Liver (tissue), 9 donors: ENCODE results near the gene KLK13. TPM values are rescaled to one million over a fixed set of nuclear protein-coding genes. Genes with fewer than 3 reads are reported as not detected.

ENCODE experiments used
- DNase-seq: peaks from one replicate; pipeline ENCODE4 v3.0.0-alpha.2; 2017; ENCODE audit warnings: low spot score
- H3K27ac ChIP-seq, 2 donors: one replicate each; pipeline ENCODE4 v1.7.0; 2013; ENCODE audit warnings: inconsistent platforms in 2 of 2, low read length in 2 of 2, control low read depth in 1 of 2, low read depth in 1 of 2, mild to moderate bottlenecking in 1 of 2
- H3K27me3 ChIP-seq, 4 donors: one replicate each; pipeline versions ENCODE4 v1.6.1 to v1.7.0; 2013; ENCODE audit warnings: low read length in 3 of 4, inconsistent platforms in 1 of 4, mild to moderate bottlenecking in 1 of 4, moderate library complexity in 1 of 4; ENCODE audit not compliant: control insufficient read depth in 4 of 4, insufficient read depth in 4 of 4
- H3K36me3 ChIP-seq, 4 donors: one replicate each; pipeline versions ENCODE4 v1.6.1 to v1.7.0; 2013; ENCODE audit warnings: low read length in 3 of 4, mild to moderate bottlenecking in 3 of 4, low read depth in 1 of 4, moderate library complexity in 1 of 4; ENCODE audit not compliant: control insufficient read depth in 4 of 4, insufficient read depth in 3 of 4
- H3K4me1 ChIP-seq, 4 donors: one replicate each; pipeline versions ENCODE4 v1.6.1 to v1.7.0; 2013; ENCODE audit warnings: low read length in 3 of 4, mild to moderate bottlenecking in 3 of 4, moderate library complexity in 1 of 4; ENCODE audit not compliant: control insufficient read depth in 4 of 4, insufficient read depth in 4 of 4
- H3K4me3 ChIP-seq, 3 donors: one replicate each; pipeline versions ENCODE4 v1.6.1 to v1.7.0; 2013; ENCODE audit warnings: low read length in 3 of 3, control low read depth in 1 of 3, low read depth in 1 of 3, mild to moderate bottlenecking in 1 of 3
- H3K9ac ChIP-seq, 2 donors: one replicate each; pipeline ENCODE4 v1.7.0; 2013; ENCODE audit warnings: low read length in 2 of 2, mild to moderate bottlenecking in 2 of 2, moderate library complexity in 2 of 2, control low read depth in 1 of 2, low read depth in 1 of 2
- H3K9me3 ChIP-seq, 4 donors: one replicate each; pipeline versions ENCODE4 v1.6.1 to v1.7.0; 2013; ENCODE audit warnings: low read length in 3 of 4; ENCODE audit not compliant: control insufficient read depth in 4 of 4
- ATF3 ChIP-seq: IDR thresholded peaks from 2 replicates; pipeline ENCODE4 v1.6.1; 2016; ENCODE audit warnings: antibody characterized with exemption
- CTCF ChIP-seq: fragments of 150-350 bp; IDR thresholded peaks from 2 replicates; pipeline ENCODE4 v1.5.1; 2017; ENCODE audit warnings: improper control_type of control experiment, low read depth, low read length; ENCODE audit not compliant: missing input control
- EGR1 ChIP-seq, 2 donors: IDR thresholded peaks; 2 replicates each; pipeline ENCODE4 v1.6.1; 2016 to 2018; ENCODE audit warnings: antibody characterized with exemption in 2 of 2, low read depth in 2 of 2
- FOXA1 ChIP-seq: IDR thresholded peaks from 2 replicates; pipeline ENCODE4 v1.6.1; 2016; ENCODE audit warnings: antibody characterized with exemption
- FOXA2 ChIP-seq: IDR thresholded peaks from 2 replicates; pipeline ENCODE4 v1.6.1; 2016; ENCODE audit warnings: antibody characterized with exemption
- HNF4A ChIP-seq, 2 donors: conservative IDR thresholded peaks; 2 replicates each; pipeline ENCODE4 v1.6.1; 2016; ENCODE audit warnings: antibody characterized with exemption in 2 of 2, mild to moderate bottlenecking in 2 of 2
- HNF4G ChIP-seq: IDR thresholded peaks from 2 replicates; pipeline ENCODE4 v1.6.1; 2016; ENCODE audit warnings: antibody characterized with exemption
- JUND ChIP-seq, 2 donors: IDR thresholded peaks; 2 replicates each; pipeline ENCODE4 v1.6.1; 2016; ENCODE audit warnings: antibody characterized with exemption in 2 of 2
- MAX ChIP-seq: IDR thresholded peaks from 2 replicates; pipeline ENCODE4 v1.6.1; 2016; ENCODE audit warnings: antibody characterized with exemption
- NR2F2 ChIP-seq: IDR thresholded peaks from 2 replicates; pipeline ENCODE4 v1.6.1; 2016; ENCODE audit warnings: antibody characterized with exemption
- RAD21 ChIP-seq, 2 donors: IDR thresholded peaks; 2 replicates each; pipeline ENCODE4 v1.6.1; 2016; ENCODE audit warnings: antibody characterized with exemption in 2 of 2, mild to moderate bottlenecking in 2 of 2
- REST ChIP-seq: IDR thresholded peaks from 2 replicates; pipeline ENCODE4 v1.6.1; 2016; ENCODE audit warnings: antibody characterized with exemption, mild to moderate bottlenecking
- RXRA ChIP-seq, 2 donors: IDR thresholded peaks; 2 replicates each; pipeline ENCODE4 v1.6.1; 2017 to 2018; ENCODE audit warnings: antibody characterized with exemption in 2 of 2, mild to moderate bottlenecking in 1 of 2
- TAF1 ChIP-seq: conservative IDR thresholded peaks from 2 replicates; pipeline ENCODE4 v1.6.1; 2016; ENCODE audit warnings: antibody characterized with exemption, mild to moderate bottlenecking
- YY1 ChIP-seq: IDR thresholded peaks from 2 replicates; pipeline ENCODE4 v1.6.1; 2016; ENCODE audit warnings: antibody characterized with exemption, mild to moderate bottlenecking
- ZBTB33 ChIP-seq: IDR thresholded peaks from 2 replicates; pipeline ENCODE4 v1.6.1; 2016; ENCODE audit warnings: antibody characterized with exemption
- WGBS: extraction: QIAGEN DNeasy Blood & Tissue Kit; methylation state at CpG from one replicate; pipeline ENCODE4 v1.1.7; 2013; 5-methylcytosine and 5-hydroxymethylcytosine counted together
- polyA plus RNA-seq, 2 donors: library from polyadenylated mRNA; stranded (reverse) in 1 of 2; unstranded in 1 of 2; fragments of 200-250 nt in 1 of 2; fragments of >200 nt in 1 of 2; fragmentation: Nextera tagmentation in 1 of 2; extraction: Ambion mirVana in 1 of 2; gene quantifications; one replicate each; pipeline versions ENCODE4 v1.2.1 to v1.2.3, GENCODE V29; 2013 to 2015
- total RNA-seq, 2 donors: library from RNA; depleted of rRNA; stranded (reverse); fragments of >200 nt; gene quantifications; one replicate each; pipeline ENCODE4 v1.2.3, GENCODE V29; 2014
- donor health status: healthy.
- donor health status: healthy.
- donor health status: healthy.
- donor health status: healthy.
- donor health status: healthy.

The KLK13 gene
- total and polyA plus RNA-seq, 4 donors: not detected

- Histone ChIP-seq H3K36me3 (no peaks in the 10 kb centered on the region), H3K9ac (no peak overlapping the region), H3K4me3 (no peak overlapping the region), H3K27ac (no peak overlapping the region), H3K4me1 (no peaks in the 10 kb centered on the region), H3K9me3 (peaks cover 0 to 4% (median 0%) of the 10 kb centered on the region in 4 donors), H3K27me3 (no peaks in the 10 kb centered on the region)
- no peak for DNase-seq
- 78% methylated on average over 11 of the region's 11 CpGs for WGBS
- TF ChIP-seq HNF4G (no peak), TAF1 (no peak), RAD21 (IDR thresholded peaks at IDR 0.05) (no peak)
These were observed 20.6 kb downstream of the KLK13 start for GRCh38 chr19:51044327-51044726.

- Histone ChIP-seq H3K27me3 (no peaks in the 10 kb centered on the region), H3K36me3 (no peaks in the 10 kb centered on the region), H3K4me3 (no peak overlapping the region), H3K27ac (no peak overlapping the region), H3K9ac (no peak overlapping the region), H3K9me3 (peaks cover 0 to 1% (median 0%) of the 10 kb centered on the region in 4 donors), H3K4me1 (no peaks in the 10 kb centered on the region)
- no peak for DNase-seq
- WGBS: 77% methylated on average over 9 of the region's 9 CpGs
- TF ChIP-seq HNF4G: no peak
- TF ChIP-seq TAF1: no peak
- TF ChIP-seq EGR1 (IDR thresholded peaks at IDR 0.05; ENCODE audit: low read depth in 2 of 2): no peak
- no peak for TF ChIP-seq HNF4A (conservative IDR thresholded peaks at IDR 0.05)
- no peak for TF ChIP-seq MAX
- TF ChIP-seq REST: no peak
- no peak for TF ChIP-seq FOXA2
- no peak for TF ChIP-seq RXRA (IDR thresholded peaks at IDR 0.05)
These were observed 21.4 kb downstream of the KLK13 start for GRCh38 chr19:51043497-51043896.

- Histone ChIP-seq H3K4me3 (no peak overlapping the region), H3K9me3 (no peaks in the 10 kb centered on the region), H3K4me1 (no peaks in the 10 kb centered on the region), H3K27me3 (no peaks in the 10 kb centered on the region), H3K36me3 (no peaks in the 10 kb centered on the region), H3K9ac (no peak overlapping the region), H3K27ac (no peak overlapping the region)
- WGBS: 88% methylated on average over 6 of the region's 6 CpGs
- DNase-seq: no peak
- TF ChIP-seq RXRA (IDR thresholded peaks at IDR 0.05) (no peak), RAD21 (IDR thresholded peaks at IDR 0.05) (no peak), FOXA2 (no peak), CTCF (no peak), EGR1 (IDR thresholded peaks at IDR 0.05; ENCODE audit: low read depth in 2 of 2) (no peak), ATF3 (no peak), NR2F2 (no peak), ZBTB33 (no peak), MAX (no peak), TAF1 (no peak), JUND (IDR thresholded peaks at IDR 0.05) (no peak), YY1 (no peak), FOXA1 (no peak), HNF4A (conservative IDR thresholded peaks at IDR 0.05) (no peak), HNF4G (no peak), REST (no peak)
These were observed 24.7 kb downstream of the KLK13 start for GRCh38 chr19:51040151-51040550.
